Calu3 (cell line): ENCODE results near the gene TTBK2. TPM values are rescaled to one million over a fixed set of nuclear protein-coding genes. Genes with fewer than 3 reads are reported as not detected.

Experiments used
- BruUV-seq: library from RNA; stranded (reverse); fragments of 400-500 nt; replicated peaks from 2 replicates; lab custom pipeline; 2021; lab: Mats Ljungman, UMichigan
- CTCF ChIA-PET: fragments of 300-600 bp; sonication (Branson Sonifier 250); formaldehyde crosslinking; loops from one replicate; lab custom pipeline; 2022; ENCODE audit warnings: antibody characterized with exemption; lab: Charles Lee
- DNase-seq: peaks from one replicate; pipeline ENCODE4 v3.0.0; 2022
- H3K27ac Mint-ChIP-seq: one replicate; pipeline ENCODE4 v1.8.0; 2022; ENCODE audit warnings: mixed read lengths; ENCODE audit not compliant: unreplicated experiment
- H3K27me3 Mint-ChIP-seq: one replicate; pipeline ENCODE4 v1.8.0; 2022; ENCODE audit warnings: mixed read lengths; ENCODE audit not compliant: unreplicated experiment
- H3K36me3 Mint-ChIP-seq: one replicate; pipeline ENCODE4 v1.8.0; 2022; ENCODE audit warnings: mild to moderate bottlenecking, moderate library complexity, mixed read lengths; ENCODE audit not compliant: insufficient read depth, unreplicated experiment
- H3K4me1 Mint-ChIP-seq: one replicate; pipeline ENCODE4 v1.8.0; 2022; ENCODE audit warnings: mild to moderate bottlenecking, low read depth, mixed read lengths; ENCODE audit not compliant: unreplicated experiment
- H3K4me3 Mint-ChIP-seq: one replicate; pipeline ENCODE4 v1.8.0; 2022; ENCODE audit warnings: mild to moderate bottlenecking, low read depth, moderate library complexity, mixed read lengths; ENCODE audit not compliant: unreplicated experiment
- H3K9me3 Mint-ChIP-seq: one replicate; pipeline ENCODE4 v1.8.0; 2022; ENCODE audit warnings: low read depth, mixed read lengths; ENCODE audit not compliant: unreplicated experiment
- intact Hi-C: fragments of 100-400 bp; cut with micrococcal nuclease; formaldehyde crosslinking; loops from one replicate; pipeline ENCODE4 v1.10.0; 2022; ENCODE audit not compliant: unreplicated experiment
- total RNA-seq: library from RNA; stranded (reverse); gene quantifications from 2 replicates; pipeline ENCODE4 v1.2.3, GENCODE V29; 2022
- TF ChIP-seq, protein P1 (sequence below): fragments of 200-600 bp; IDR thresholded peaks from one replicate; pipeline ENCODE4 v1.8.0; 2022; ENCODE audit warnings: antibody characterized with exemption; ENCODE audit not compliant: unreplicated experiment

The TTBK2 gene
- total RNA-seq, 1 experiment from 2014 or later = 5.3 TPM

DNA sequence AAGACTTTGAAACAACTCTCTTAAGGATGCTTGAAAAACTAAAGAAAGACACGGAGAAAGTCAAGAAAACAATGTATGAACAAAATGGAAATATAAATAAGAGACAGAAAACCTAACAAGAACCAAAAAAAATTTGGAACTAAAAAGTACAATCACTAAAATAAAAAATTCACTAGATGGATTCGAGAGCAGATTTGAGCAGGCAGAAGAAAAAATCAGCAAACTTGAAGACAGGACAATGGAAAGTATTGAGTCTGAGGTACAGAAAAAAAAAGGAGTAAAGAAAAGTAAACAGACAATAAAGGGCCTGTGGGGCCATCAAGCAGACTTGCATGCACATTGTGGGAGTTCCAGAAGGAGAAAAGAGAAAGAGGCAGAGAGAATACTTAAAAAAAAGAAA lies 170.3 kb downstream of the TTBK2 start:
- TF ChIP-seq, protein P1, sequence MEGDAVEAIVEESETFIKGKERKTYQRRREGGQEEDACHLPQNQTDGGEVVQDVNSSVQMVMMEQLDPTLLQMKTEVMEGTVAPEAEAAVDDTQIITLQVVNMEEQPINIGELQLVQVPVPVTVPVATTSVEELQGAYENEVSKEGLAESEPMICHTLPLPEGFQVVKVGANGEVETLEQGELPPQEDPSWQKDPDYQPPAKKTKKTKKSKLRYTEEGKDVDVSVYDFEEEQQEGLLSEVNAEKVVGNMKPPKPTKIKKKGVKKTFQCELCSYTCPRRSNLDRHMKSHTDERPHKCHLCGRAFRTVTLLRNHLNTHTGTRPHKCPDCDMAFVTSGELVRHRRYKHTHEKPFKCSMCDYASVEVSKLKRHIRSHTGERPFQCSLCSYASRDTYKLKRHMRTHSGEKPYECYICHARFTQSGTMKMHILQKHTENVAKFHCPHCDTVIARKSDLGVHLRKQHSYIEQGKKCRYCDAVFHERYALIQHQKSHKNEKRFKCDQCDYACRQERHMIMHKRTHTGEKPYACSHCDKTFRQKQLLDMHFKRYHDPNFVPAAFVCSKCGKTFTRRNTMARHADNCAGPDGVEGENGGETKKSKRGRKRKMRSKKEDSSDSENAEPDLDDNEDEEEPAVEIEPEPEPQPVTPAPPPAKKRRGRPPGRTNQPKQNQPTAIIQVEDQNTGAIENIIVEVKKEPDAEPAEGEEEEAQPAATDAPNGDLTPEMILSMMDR = no peak
- CTCF ChIA-PET = no interaction called here
- Mint-ChIP-seq H3K4me1 (no peaks in the 10 kb centered on the region), H3K27ac (no peak overlapping the region), H3K36me3 (no peaks in the 10 kb centered on the region), H3K27me3 (no peaks in the 10 kb centered on the region), H3K4me3 (no peak overlapping the region), H3K9me3 (no peaks in the 10 kb centered on the region)
- intact Hi-C loops = no loop called here
- DNase-seq = no peak
- BruUV-seq = no TSS peak

DNA sequence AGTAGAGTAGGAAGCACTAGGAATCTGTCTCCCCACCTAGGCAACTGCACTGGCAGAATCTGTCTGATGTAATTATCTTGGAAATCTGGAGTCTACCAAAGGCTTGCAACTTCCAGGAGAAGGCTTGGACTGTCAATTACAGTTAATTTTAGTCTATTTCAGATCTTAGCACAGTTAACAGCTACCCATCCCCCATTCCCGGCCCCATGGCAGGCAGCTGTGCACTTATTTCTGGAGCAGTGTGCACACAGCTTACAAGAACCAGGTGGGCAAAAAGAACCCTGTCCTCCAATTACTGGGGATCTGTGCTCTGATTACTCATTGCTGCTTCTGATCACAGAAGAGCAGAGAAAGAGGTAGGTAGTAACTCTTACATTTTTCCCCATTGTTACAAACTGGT lies 171.3 kb downstream of the TTBK2 start:
- TF ChIP-seq, protein P1 = no peak
- no TSS peak for BruUV-seq
- Mint-ChIP-seq H3K9me3 (no peaks in the 10 kb centered on the region), H3K36me3 (no peaks in the 10 kb centered on the region), H3K4me3 (no peak overlapping the region), H3K4me1 (no peaks in the 10 kb centered on the region), H3K27ac (no peak overlapping the region), H3K27me3 (no peaks in the 10 kb centered on the region)
- intact Hi-C loops = no loop called here
- no peak for DNase-seq
- CTCF ChIA-PET = interaction anchor here (0.6 kb wide), 1 partner anchor 129 kb away, joined by 8 read pairs; no protein-coding TSS in a partner anchor

DNA sequence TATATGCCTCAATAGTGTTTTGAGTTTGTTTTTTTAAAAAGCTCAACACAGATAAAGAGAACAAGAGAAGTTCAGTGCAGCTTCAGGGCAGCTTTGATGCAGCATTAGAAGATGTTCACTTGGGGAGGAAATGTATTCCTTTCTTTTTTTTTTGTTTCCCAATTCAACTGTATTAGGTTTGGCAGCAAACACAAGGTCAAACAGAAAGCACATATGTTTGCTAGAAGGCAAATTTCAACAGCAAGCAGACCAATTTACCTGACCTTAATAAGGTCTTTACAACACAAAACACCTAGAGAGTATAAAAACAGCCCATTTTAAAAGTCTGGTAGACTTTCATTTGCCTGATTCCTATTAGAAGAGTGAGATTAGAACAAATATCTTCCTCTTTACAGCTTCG lies 176.4 kb downstream of the TTBK2 start:
- no peak for DNase-seq
- H3K27ac Mint-ChIP-seq = no peak overlapping the region
- BruUV-seq = no TSS peak
- H3K27me3 Mint-ChIP-seq = no peaks in the 10 kb centered on the region
- CTCF ChIA-PET = no interaction called here
- TF ChIP-seq, protein P1 = no peak
- intact Hi-C loops = no loop called here
- no peaks in the 10 kb centered on the region for H3K9me3 Mint-ChIP-seq
- no peaks in the 10 kb centered on the region for H3K36me3 Mint-ChIP-seq
- no peak overlapping the region for H3K4me3 Mint-ChIP-seq
- no peaks in the 10 kb centered on the region for H3K4me1 Mint-ChIP-seq

DNA sequence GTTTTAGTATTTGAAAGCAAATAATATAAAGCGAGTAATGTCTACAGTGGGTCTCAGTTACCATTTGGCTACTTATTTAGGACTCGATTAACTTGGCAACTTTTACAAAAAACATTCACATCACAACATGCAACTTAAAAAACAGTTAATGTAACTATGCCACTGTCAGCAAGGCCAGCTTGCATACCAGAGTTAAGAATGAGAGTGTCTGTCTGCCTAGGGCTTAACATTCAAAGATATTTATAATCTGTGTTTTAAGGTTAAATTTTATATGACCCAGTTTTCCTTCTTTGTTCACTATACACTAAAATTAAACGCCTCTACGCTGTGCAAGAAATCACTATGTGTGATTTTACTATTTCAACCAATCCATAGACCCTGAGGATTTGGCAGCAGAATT lies 178.4 kb downstream of the TTBK2 start:
- CTCF ChIA-PET = no interaction called here
- no peak for DNase-seq
- intact Hi-C loops = no loop called here
- TF ChIP-seq, protein P1 = no peak
- Mint-ChIP-seq H3K36me3 (no peaks in the 10 kb centered on the region), H3K27ac (no peak overlapping the region), H3K4me3 (no peak overlapping the region), H3K9me3 (no peaks in the 10 kb centered on the region), H3K4me1 (no peaks in the 10 kb centered on the region), H3K27me3 (no peaks in the 10 kb centered on the region)
- BruUV-seq = no TSS peak

DNA sequence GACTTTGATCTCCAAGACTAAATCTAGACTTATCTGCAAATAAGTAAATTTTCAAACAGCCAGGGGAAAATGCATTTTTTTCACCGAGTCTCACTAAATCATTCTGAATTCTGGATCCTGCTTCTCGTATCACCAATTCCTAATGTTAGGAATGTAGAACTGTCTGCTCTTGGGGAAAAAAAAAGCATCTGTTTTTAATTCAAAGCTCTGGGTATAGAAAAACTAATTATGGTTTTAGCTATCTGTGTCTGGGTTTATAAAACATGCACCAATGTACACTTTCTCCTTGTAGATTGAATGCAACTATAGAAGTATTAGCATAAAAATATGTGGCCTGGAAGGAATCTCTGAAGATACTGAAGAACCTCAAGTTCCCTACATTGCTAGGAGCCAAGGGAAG lies 178.9 kb downstream of the TTBK2 start:
- CTCF ChIA-PET = no interaction called here
- Mint-ChIP-seq H3K27ac (no peak overlapping the region), H3K9me3 (no peaks in the 10 kb centered on the region), H3K4me3 (no peak overlapping the region), H3K36me3 (no peaks in the 10 kb centered on the region), H3K4me1 (no peaks in the 10 kb centered on the region), H3K27me3 (no peaks in the 10 kb centered on the region)
- intact Hi-C loops = no loop called here
- no peak for DNase-seq
- TF ChIP-seq, protein P1 = no peak
- no TSS peak for BruUV-seq
